ENCODE data around the gene PHF12.

PHF12 gene

DNA sequence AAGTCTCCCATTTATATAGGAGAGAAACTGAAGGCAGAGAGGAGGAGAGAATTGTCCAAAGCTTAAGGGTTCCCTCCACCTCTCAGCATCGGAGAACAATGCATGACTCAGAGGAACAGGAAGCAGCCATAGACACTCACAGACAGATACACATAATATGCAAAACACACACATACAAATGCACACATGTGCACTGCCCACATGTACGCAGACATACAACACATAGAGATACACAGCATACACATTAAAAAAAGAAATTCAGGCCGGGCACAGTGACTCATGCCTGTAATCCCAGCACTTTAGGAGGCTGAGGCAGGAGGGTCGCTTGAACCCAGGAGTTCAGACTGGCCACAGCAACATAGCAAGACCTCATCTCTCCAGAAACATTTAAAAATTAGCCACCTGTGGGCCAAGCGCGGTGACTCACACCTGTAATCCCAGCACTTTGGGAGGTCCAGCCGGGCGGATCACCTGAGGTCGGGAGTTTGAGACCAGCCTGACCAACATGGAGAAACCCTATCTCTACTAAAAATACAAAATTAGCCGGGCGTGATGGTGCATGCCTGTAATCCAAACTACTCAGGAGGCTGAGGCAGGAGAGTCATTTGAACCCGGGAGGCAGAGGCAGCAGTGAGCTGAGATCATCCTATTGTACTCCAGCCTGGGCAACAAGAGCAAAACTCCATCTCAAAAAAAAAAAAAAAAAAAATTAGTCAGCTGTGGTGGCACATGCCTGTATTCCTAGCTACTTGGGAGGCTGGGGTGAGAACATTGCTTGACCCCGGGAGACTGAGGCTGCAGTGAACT is 85.2 kb downstream of the PHF12 start:
- TF ChIP-seq CTCF (IDR thresholded peaks at IDR 0.05; ENCODE audit: low read length, missing control alignments): no peak
- DNase-seq (ENCODE audit: low read depth): peak; percentile 75
- H3K4me3 ChIP-seq (replicated peaks; ENCODE audit: low read depth, low read length): no peak overlapping the region

DNA sequence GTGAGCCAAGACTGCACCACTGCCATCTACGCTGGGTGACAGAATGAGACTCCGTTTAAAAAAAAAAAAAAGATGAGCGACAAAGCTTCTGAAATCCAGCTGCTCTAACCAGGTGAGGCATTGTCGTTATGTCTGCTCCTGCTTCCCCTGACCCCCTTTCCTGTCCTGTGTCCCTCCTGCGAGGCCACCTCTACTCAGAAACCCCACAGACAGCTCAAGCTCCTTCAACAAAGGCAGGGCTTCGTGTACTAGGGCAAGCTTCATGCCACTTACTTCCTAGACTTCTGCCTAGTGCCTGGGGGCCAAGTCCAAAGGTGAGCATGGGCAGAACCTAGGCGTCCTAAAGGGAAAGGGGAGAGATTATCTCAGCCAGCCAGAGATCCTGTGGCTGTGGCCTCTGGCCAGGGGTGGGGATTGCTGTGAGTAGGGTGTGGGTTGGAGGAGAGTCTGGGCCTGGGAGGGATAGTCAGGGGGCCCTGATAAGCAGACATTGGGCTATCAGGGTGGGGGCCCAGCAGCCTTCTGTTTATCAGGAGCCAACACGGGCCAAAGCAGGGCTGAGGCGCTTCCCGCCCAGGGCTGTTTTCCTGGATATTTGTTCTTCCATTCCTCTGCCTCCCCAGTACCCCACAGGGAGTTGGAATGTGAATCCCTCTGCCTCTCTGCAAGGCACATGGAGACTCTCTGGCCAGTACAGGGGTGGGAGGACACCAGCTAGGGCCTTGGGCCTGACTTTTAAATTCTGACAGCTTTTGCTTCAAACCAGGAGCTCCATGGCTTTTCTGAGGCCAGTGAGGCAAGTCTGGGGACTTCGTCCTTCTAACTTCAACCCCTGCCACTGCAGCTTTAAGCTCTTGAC is 86.1 kb downstream of the PHF12 start:
- DNase-seq (ENCODE audit: low read depth): peak; percentile 7
- H3K4me3 ChIP-seq (replicated peaks; ENCODE audit: low read depth, low read length): no peak overlapping the region
- TF ChIP-seq CTCF (IDR thresholded peaks at IDR 0.05; ENCODE audit: low read length, missing control alignments): no peak

DNA sequence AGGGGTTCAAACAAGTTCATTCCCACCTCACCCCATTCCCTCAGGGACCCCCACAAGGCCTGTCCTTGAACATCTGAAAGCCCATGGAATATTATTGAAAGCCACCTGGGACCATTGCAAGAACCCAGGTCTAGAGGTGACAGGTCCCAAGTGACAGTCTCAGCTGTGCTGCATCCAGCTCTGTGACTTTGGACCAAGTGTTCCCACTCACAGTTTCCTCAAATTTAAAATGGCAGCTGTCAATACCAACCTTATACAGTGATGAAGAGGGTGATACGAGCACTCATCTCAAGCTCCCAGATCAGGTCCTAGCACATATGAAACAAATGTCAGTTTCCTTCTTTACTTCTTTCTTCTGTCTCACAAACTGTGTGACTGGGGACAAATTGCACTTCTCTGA is 87.4 kb downstream of the PHF12 start:
- DNase-seq (ENCODE audit: low read depth): no peak
- no peak for TF ChIP-seq CTCF (IDR thresholded peaks at IDR 0.05; ENCODE audit: low read length, missing control alignments)
- H3K4me3 ChIP-seq (replicated peaks; ENCODE audit: low read depth, low read length): no peak overlapping the region

DNA sequence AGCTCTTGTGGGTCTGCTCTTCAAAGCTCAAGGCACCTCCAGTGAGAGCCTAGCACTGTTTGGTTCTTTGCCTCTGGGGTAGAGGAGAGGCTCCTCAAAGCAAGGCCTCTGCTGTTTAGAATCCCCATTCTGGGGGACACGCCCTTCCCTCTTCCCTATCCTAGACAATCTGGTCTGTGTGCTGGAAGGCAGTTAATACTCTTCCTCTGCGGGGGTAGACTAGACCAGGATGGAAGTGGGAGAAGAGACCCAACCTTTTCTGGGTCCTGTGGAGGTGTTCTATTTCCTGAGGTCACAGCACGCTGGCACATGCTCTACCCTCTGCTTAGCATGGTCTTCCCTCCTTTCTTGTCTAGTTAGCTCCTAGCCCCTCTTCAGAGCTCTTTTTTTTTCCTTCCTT is 88.8 kb downstream of the PHF12 start:
- TF ChIP-seq CTCF (IDR thresholded peaks at IDR 0.05; ENCODE audit: low read length, missing control alignments): no peak
- no peak overlapping the region for H3K4me3 ChIP-seq (replicated peaks; ENCODE audit: low read depth, low read length)
- DNase-seq (ENCODE audit: low read depth): no peak

- H3K4me3 ChIP-seq (replicated peaks; ENCODE audit: low read depth, low read length): no peak overlapping the region
- TF ChIP-seq CTCF (IDR thresholded peaks at IDR 0.05; ENCODE audit: low read length, missing control alignments): no peak
- DNase-seq (ENCODE audit: low read depth): no peak
Measured at GRCh38 chr17:28861393-28862203, 89.7 kb downstream of the PHF12 start.

- H3K4me3 ChIP-seq (replicated peaks; ENCODE audit: low read depth, low read length): no peak overlapping the region
- no peak for DNase-seq (ENCODE audit: low read depth)
- no peak for TF ChIP-seq CTCF (IDR thresholded peaks at IDR 0.05; ENCODE audit: low read length, missing control alignments)
Measured at GRCh38 chr17:28860363-28860808, 90.9 kb downstream of the PHF12 start.

Measured in fibroblast of pulmonary artery (primary cell).